Measurements from ENCODE around the gene SLC46A3. TPM values are rescaled to one million over a fixed set of nuclear protein-coding genes. Genes with fewer than 3 reads are reported as not detected.

The SLC46A3 gene
- total RNA-seq, 4 donors from 2014 or later, result 10.9 to 23.5 (median 13.3) TPM

- no peak for TF ChIP-seq CTCF (IDR thresholded peaks at IDR 0.05; ENCODE audit: low read depth)
Observed at GRCh38 chr13:28714651-28715050, 4.1 kb downstream of the SLC46A3 start.

- TF ChIP-seq CTCF (IDR thresholded peaks at IDR 0.05; ENCODE audit: low read depth), result no peak
Observed at GRCh38 chr13:28710161-28710560, 8.6 kb downstream of the SLC46A3 start.

- TF ChIP-seq CTCF (IDR thresholded peaks at IDR 0.05; ENCODE audit: low read depth), result no peak
Observed at GRCh38 chr13:28707629-28708427, 10.9 kb downstream of the SLC46A3 start.

- TF ChIP-seq CTCF (IDR thresholded peaks at IDR 0.05; ENCODE audit: low read depth), result no peak
Observed at GRCh38 chr13:28705461-28706083, 13.2 kb downstream of the SLC46A3 start.

GRCh38 chr13:28704919-28705318 is 13.9 kb downstream of the SLC46A3 start:
- TF ChIP-seq CTCF (IDR thresholded peaks at IDR 0.05; ENCODE audit: low read depth), result no peak

GRCh38 chr13:28704282-28704681 is 14.5 kb downstream of the SLC46A3 start:
- TF ChIP-seq CTCF (IDR thresholded peaks at IDR 0.05; ENCODE audit: low read depth), result no peak

GRCh38 chr13:28699246-28699645 is 19.5 kb downstream of the SLC46A3 start:
- no peak for TF ChIP-seq CTCF (IDR thresholded peaks at IDR 0.05; ENCODE audit: low read depth)

Measured in subcutaneous adipose tissue (tissue), 4 donors.